Smooth muscle cell (in vitro differentiated cells): ENCODE data around the gene PNKP. TPM values are rescaled to one million over a fixed set of nuclear protein-coding genes. Genes with fewer than 3 reads are reported as not detected.

Experiments
- DNase-seq: peaks from one replicate; lab custom pipeline; 2025; ENCODE audit not compliant: unreplicated experiment; lab: John Stamatoyannopoulos, UW
- H2AFZ ChIP-seq: fragments of 200-600 bp; sonication (generic); 2 replicates; pipeline ENCODE4 v1.6.0; 2016; ENCODE audit warnings: antibody characterized with exemption, low read depth, mild to moderate bottlenecking
- H3F3A ChIP-seq: fragments of 200-600 bp; sonication (generic); 2 replicates; pipeline ENCODE4 v1.6.0; 2017; ENCODE audit warnings: antibody characterized with exemption, low read depth
- H3K27ac ChIP-seq: fragments of 200-600 bp; sonication (generic); 2 replicates; pipeline ENCODE4 v1.5.1; 2016; ENCODE audit warnings: low read depth, mild to moderate bottlenecking
- H3K27me3 ChIP-seq: fragments of 200-600 bp; sonication (generic); 2 replicates; pipeline ENCODE4 v1.6.1; 2016; ENCODE audit warnings: low read depth, mild to moderate bottlenecking
- H3K36me3 ChIP-seq: fragments of 200-600 bp; sonication (generic); 2 replicates; pipeline ENCODE4 v1.5.1; 2016; ENCODE audit warnings: low read depth
- H3K4me1 ChIP-seq: fragments of 200-600 bp; sonication (generic); 2 replicates; pipeline ENCODE4 v1.5.1; 2016; ENCODE audit warnings: low read depth
- H3K4me2 ChIP-seq: fragments of 200-600 bp; sonication (generic); 2 replicates; pipeline ENCODE4 v1.6.0; 2016; ENCODE audit warnings: mild to moderate bottlenecking
- H3K4me3 ChIP-seq: fragments of 200-600 bp; sonication (generic); 2 replicates; pipeline ENCODE4 v1.5.1; 2016; ENCODE audit warnings: mild to moderate bottlenecking
- H3K79me2 ChIP-seq: fragments of 200-600 bp; sonication (generic); 2 replicates; pipeline ENCODE4 v1.6.0; 2016; ENCODE audit warnings: low read depth, mild to moderate bottlenecking
- H3K9ac ChIP-seq: fragments of 200-600 bp; sonication (generic); 2 replicates; pipeline ENCODE4 v1.6.0; 2016; ENCODE audit warnings: low read depth
- H3K9me3 ChIP-seq: fragments of 200-600 bp; sonication (generic); replicated peaks from 2 replicates; pipeline ENCODE4 v1.5.1; 2016; ENCODE audit warnings: low read depth
- H4K20me1 ChIP-seq: fragments of 200-600 bp; sonication (generic); 2 replicates; pipeline ENCODE4 v1.6.0; 2016; ENCODE audit warnings: low read depth
- CTCF ChIP-seq: fragments of 200-600 bp; sonication (generic); IDR thresholded peaks from 2 replicates; pipeline ENCODE4 v1.5.1; 2017; ENCODE audit warnings: borderline replicate concordance, mild to moderate bottlenecking, antibody characterized with exemption; ENCODE audit not compliant: insufficient read depth, poor library complexity, severe bottlenecking
- whole genome bisulfite sequencing: methylation state at CpG from one replicate; pipeline ENCODE4 v1.1.7; 2016; ENCODE audit warnings: low lambda C conversion rate; 5-methylcytosine and 5-hydroxymethylcytosine counted together
- polyA plus RNA-seq: library from polyadenylated mRNA; unstranded; fragments of >200 nt; fragmentation: Nextera tagmentation; extraction: Ambion mirVana; gene quantifications from 2 replicates; pipeline ENCODE4 v1.2.1, GENCODE V29; 2016
- total RNA-seq: library from RNA; depleted of rRNA; stranded (reverse); fragments of >200 nt; gene quantifications from 2 replicates; pipeline ENCODE4 v1.2.3, GENCODE V29; 2014

Gene PNKP
- total and polyA plus RNA-seq, 2 experiments from 2014 or later: 15.3 to 42.4 TPM

- no peak for DNase-seq
- Histone ChIP-seq H3K4me2 (no peak overlapping the region), H3F3A (peaks cover 3% of the 10 kb centered on the region), H3K9me3 (no peaks in the 10 kb centered on the region), H3K4me3 (no peak overlapping the region), H3K27me3 (no peaks in the 10 kb centered on the region), H4K20me1 (peaks cover 5% of the 10 kb centered on the region), H3K4me1 (peaks cover 19% of the 10 kb centered on the region), H3K9ac (no peak overlapping the region), H3K36me3 (no peaks in the 10 kb centered on the region), H3K79me2 (peaks cover 25% of the 10 kb centered on the region), H3K27ac (no peak overlapping the region), H2AFZ (no peak overlapping the region)
- 94% methylated on average over 11 of the region's 11 CpGs for WGBS
- no peak for TF ChIP-seq CTCF
Measured at GRCh38 chr19:49874503-49875157, 7.3 kb upstream of the PNKP start.

GRCh38 chr19:49873834-49874233, 6.5 kb upstream of the PNKP start:
- no peak overlapping the region for H3K27ac ChIP-seq
- no peak overlapping the region for H3K9ac ChIP-seq
- no peak for TF ChIP-seq CTCF
- H3K9me3 ChIP-seq: no peaks in the 10 kb centered on the region
- no peaks in the 10 kb centered on the region for H3K27me3 ChIP-seq
- H2AFZ ChIP-seq: no peak overlapping the region
- no peak for DNase-seq
- no peak overlapping the region for H3K4me3 ChIP-seq
- peaks cover 19% of the 10 kb centered on the region for H3K4me1 ChIP-seq
- 90% methylated on average over 10 of the region's 10 CpGs for WGBS
- no peaks in the 10 kb centered on the region for H3K36me3 ChIP-seq
- peaks cover 5% of the 10 kb centered on the region for H4K20me1 ChIP-seq
- no peak overlapping the region for H3K4me2 ChIP-seq
- H3K79me2 ChIP-seq: peaks cover 25% of the 10 kb centered on the region
- peaks cover 3% of the 10 kb centered on the region for H3F3A ChIP-seq

- Histone ChIP-seq H3F3A (peaks cover 6% of the 10 kb centered on the region), H3K27ac (no peak overlapping the region), H3K4me2 (no peak overlapping the region), H4K20me1 (no peaks in the 10 kb centered on the region), H3K4me3 (no peak overlapping the region), H3K79me2 (peaks cover 25% of the 10 kb centered on the region), H3K36me3 (no peaks in the 10 kb centered on the region), H3K27me3 (no peaks in the 10 kb centered on the region), H2AFZ (no peak overlapping the region), H3K9ac (no peak overlapping the region), H3K9me3 (no peaks in the 10 kb centered on the region), H3K4me1 (peaks cover 14% of the 10 kb centered on the region)
- DNase-seq: no peak
- TF ChIP-seq CTCF: no peak
- WGBS: 95% methylated on average over 16 of the region's 29 CpGs
Measured at GRCh38 chr19:49873129-49873521, 5.7 kb upstream of the PNKP start.
